ENCODE results near the gene CLEC4F.

DNA sequence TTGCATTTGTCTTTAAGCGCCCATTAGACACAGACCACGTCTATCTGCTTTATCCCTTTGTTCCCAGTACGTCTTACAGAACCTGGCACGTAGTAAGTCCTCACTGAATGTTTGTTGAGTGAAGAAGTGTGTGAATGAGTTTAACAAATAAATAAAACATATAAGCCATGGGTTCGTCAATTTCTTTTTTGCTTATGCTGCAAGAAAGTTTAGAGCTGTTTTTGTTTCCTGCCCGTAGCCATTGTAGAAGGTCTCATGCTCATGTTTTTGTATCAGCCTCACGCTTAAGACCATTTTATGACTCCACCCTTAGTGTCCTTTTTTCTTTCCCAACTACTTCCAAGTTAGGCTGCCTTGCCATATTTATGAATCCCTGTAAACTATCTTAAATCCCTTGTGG lies 54.9 kb downstream of the CLEC4F start:
- TF ChIP-seq, protein P1, sequence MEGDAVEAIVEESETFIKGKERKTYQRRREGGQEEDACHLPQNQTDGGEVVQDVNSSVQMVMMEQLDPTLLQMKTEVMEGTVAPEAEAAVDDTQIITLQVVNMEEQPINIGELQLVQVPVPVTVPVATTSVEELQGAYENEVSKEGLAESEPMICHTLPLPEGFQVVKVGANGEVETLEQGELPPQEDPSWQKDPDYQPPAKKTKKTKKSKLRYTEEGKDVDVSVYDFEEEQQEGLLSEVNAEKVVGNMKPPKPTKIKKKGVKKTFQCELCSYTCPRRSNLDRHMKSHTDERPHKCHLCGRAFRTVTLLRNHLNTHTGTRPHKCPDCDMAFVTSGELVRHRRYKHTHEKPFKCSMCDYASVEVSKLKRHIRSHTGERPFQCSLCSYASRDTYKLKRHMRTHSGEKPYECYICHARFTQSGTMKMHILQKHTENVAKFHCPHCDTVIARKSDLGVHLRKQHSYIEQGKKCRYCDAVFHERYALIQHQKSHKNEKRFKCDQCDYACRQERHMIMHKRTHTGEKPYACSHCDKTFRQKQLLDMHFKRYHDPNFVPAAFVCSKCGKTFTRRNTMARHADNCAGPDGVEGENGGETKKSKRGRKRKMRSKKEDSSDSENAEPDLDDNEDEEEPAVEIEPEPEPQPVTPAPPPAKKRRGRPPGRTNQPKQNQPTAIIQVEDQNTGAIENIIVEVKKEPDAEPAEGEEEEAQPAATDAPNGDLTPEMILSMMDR (IDR thresholded peaks at IDR 0.05) = no peak
- no peak for TF ChIP-seq POLR2A (IDR thresholded peaks at IDR 0.05)

Measured in testis (tissue), 2 donors.